ENCODE data around the gene GATA5. TPM values are rescaled to one million over a fixed set of nuclear protein-coding genes. Genes with fewer than 3 reads are reported as not detected.
A peak's percentile ranks its signal among the peaks of the same experiment; 100 is the strongest.

GATA5 gene
- not detected for polyA plus RNA-seq (ENCODE audit: low read depth in 6 of 6)

GRCh38 chr20:62475772-62476055 lies at the start of gene GATA5:
GATA5 (minus strand) TSS chr20:62475995; CDS start chr20:62475521, 474 bp downstream.
- DNase-seq: no peak
- H3K27ac Mint-ChIP-seq: peak within 1 kb of the TSS in 1 of 6 donors; percentile 81
- no peaks in the 10 kb centered on the region for H3K36me3 Mint-ChIP-seq
- H3K4me3 Mint-ChIP-seq: peak within 1 kb of the TSS in 7 of 8 donors; percentile 40 to 84 (median 66)
- H3K27me3 Mint-ChIP-seq: peaks cover 27 to 65% (median 51%) of the 10 kb centered on the region in 3 donors
- peaks cover 10 to 25% (median 16%) of the 10 kb centered on the region in 3 donors for H3K4me1 Mint-ChIP-seq
- no peak for ATAC-seq (ENCODE audit: low read depth in 2 of 2)
- H3K9me3 Mint-ChIP-seq: no peaks in the 10 kb centered on the region

- Mint-ChIP-seq H3K27ac (no peak overlapping the region), H3K36me3 (no peaks in the 10 kb centered on the region), H3K4me3 (no peak overlapping the region), H3K27me3 (peaks cover 19 to 46% (median 40%) of the 10 kb centered on the region in 3 donors), H3K9me3 (no peaks in the 10 kb centered on the region), H3K4me1 (no peaks in the 10 kb centered on the region)
- ATAC-seq (ENCODE audit: low read depth in 2 of 2) (no peak), DNase-seq (no peak)
Observed at GRCh38 chr20:62525014-62525413, 49.2 kb upstream of the GATA5 start.

- H3K27me3 Mint-ChIP-seq: peaks cover 19 to 41% (median 35%) of the 10 kb centered on the region in 3 donors
- H3K27ac Mint-ChIP-seq: no peak overlapping the region
- ATAC-seq (ENCODE audit: low read depth in 2 of 2) (no peak), DNase-seq (no peak)
- no peak overlapping the region for H3K4me3 Mint-ChIP-seq
- H3K4me1 Mint-ChIP-seq: no peaks in the 10 kb centered on the region
- H3K9me3 Mint-ChIP-seq: no peaks in the 10 kb centered on the region
- no peaks in the 10 kb centered on the region for H3K36me3 Mint-ChIP-seq
Observed at GRCh38 chr20:62524505-62524911, 48.7 kb upstream of the GATA5 start.

- H3K27me3 Mint-ChIP-seq: peaks cover 19 to 40% (median 29%) of the 10 kb centered on the region in 3 donors
- ATAC-seq (ENCODE audit: low read depth in 2 of 2): peak; percentile 64 to 76
- no peak overlapping the region for H3K27ac Mint-ChIP-seq
- no peak for DNase-seq
- H3K9me3 Mint-ChIP-seq: no peaks in the 10 kb centered on the region
- peak overlapping the region in 1 of 8 donors; percentile 33 for H3K4me3 Mint-ChIP-seq
- no peaks in the 10 kb centered on the region for H3K4me1 Mint-ChIP-seq
- no peaks in the 10 kb centered on the region for H3K36me3 Mint-ChIP-seq
Observed at GRCh38 chr20:62523473-62524203, 47.8 kb upstream of the GATA5 start.

- no peak overlapping the region for H3K27ac Mint-ChIP-seq
- no peaks in the 10 kb centered on the region for H3K36me3 Mint-ChIP-seq
- no peak overlapping the region for H3K4me3 Mint-ChIP-seq
- H3K4me1 Mint-ChIP-seq: no peaks in the 10 kb centered on the region
- DNase-seq (no peak), ATAC-seq (ENCODE audit: low read depth in 2 of 2) (no peak)
- H3K9me3 Mint-ChIP-seq: no peaks in the 10 kb centered on the region
- H3K27me3 Mint-ChIP-seq: peaks cover 19 to 40% (median 26%) of the 10 kb centered on the region in 3 donors
Observed at GRCh38 chr20:62522748-62523396, 47.1 kb upstream of the GATA5 start.

GRCh38 chr20:62519826-62520225 lies 44.0 kb upstream of the GATA5 start:
- H3K27me3 Mint-ChIP-seq: peaks cover 15 to 47% (median 23%) of the 10 kb centered on the region in 3 donors
- no peak for ATAC-seq (ENCODE audit: low read depth in 2 of 2)
- H3K9me3 Mint-ChIP-seq: no peaks in the 10 kb centered on the region
- no peak overlapping the region for H3K4me3 Mint-ChIP-seq
- no peaks in the 10 kb centered on the region for H3K4me1 Mint-ChIP-seq
- no peak overlapping the region for H3K27ac Mint-ChIP-seq
- H3K36me3 Mint-ChIP-seq: no peaks in the 10 kb centered on the region
- no peak for DNase-seq

GRCh38 chr20:62518911-62519310 lies 43.1 kb upstream of the GATA5 start:
- Mint-ChIP-seq H3K4me3 (no peak overlapping the region), H3K27ac (no peak overlapping the region), H3K4me1 (no peaks in the 10 kb centered on the region), H3K9me3 (no peaks in the 10 kb centered on the region), H3K36me3 (no peaks in the 10 kb centered on the region), H3K27me3 (peaks cover 12 to 55% (median 32%) of the 10 kb centered on the region in 3 donors)
- no peak for ATAC-seq (ENCODE audit: low read depth in 2 of 2)
- no peak for DNase-seq

GRCh38 chr20:62517901-62518610 lies 42.3 kb upstream of the GATA5 start:
- H3K4me3 Mint-ChIP-seq: no peak overlapping the region
- no peaks in the 10 kb centered on the region for H3K9me3 Mint-ChIP-seq

GRCh38 chr20:62517168-62517567 lies 41.4 kb upstream of the GATA5 start:
- Mint-ChIP-seq H3K4me1 (no peaks in the 10 kb centered on the region), H3K4me3 (no peak overlapping the region), H3K27ac (no peak overlapping the region), H3K9me3 (no peaks in the 10 kb centered on the region), H3K36me3 (no peaks in the 10 kb centered on the region), H3K27me3 (peaks cover 6 to 56% (median 43%) of the 10 kb centered on the region in 3 donors)
- ATAC-seq (ENCODE audit: low read depth in 2 of 2) (no peak), DNase-seq (no peak)

More at GRCh38 chr20:62517901-62518610, 42.3 kb upstream of the GATA5 start:
- Mint-ChIP-seq H3K27me3 (peaks cover 7 to 56% (median 41%) of the 10 kb centered on the region in 3 donors), H3K27ac (no peak overlapping the region), H3K4me1 (no peaks in the 10 kb centered on the region), H3K36me3 (no peaks in the 10 kb centered on the region)
- DNase-seq: no peak
- ATAC-seq (ENCODE audit: low read depth in 2 of 2): no peak

- ATAC-seq (ENCODE audit: low read depth in 2 of 2) (no peak), DNase-seq (no peak)
- no peaks in the 10 kb centered on the region for H3K36me3 Mint-ChIP-seq
- H3K27me3 Mint-ChIP-seq: peaks cover 3 to 48% (median 40%) of the 10 kb centered on the region in 3 donors
- H3K27ac Mint-ChIP-seq: no peak overlapping the region
- H3K4me1 Mint-ChIP-seq: no peaks in the 10 kb centered on the region
- H3K4me3 Mint-ChIP-seq: no peak overlapping the region
- H3K9me3 Mint-ChIP-seq: no peaks in the 10 kb centered on the region
Observed at GRCh38 chr20:62516338-62516737, 40.5 kb upstream of the GATA5 start.

GRCh38 chr20:62515826-62516225 lies 40.0 kb upstream of the GATA5 start:
- H3K27me3 Mint-ChIP-seq: peaks cover 0 to 43% (median 35%) of the 10 kb centered on the region in 3 donors
- ATAC-seq (ENCODE audit: low read depth in 2 of 2) (no peak), DNase-seq (no peak)
- H3K9me3 Mint-ChIP-seq: no peaks in the 10 kb centered on the region
- no peaks in the 10 kb centered on the region for H3K36me3 Mint-ChIP-seq
- H3K4me3 Mint-ChIP-seq: no peak overlapping the region
- no peaks in the 10 kb centered on the region for H3K4me1 Mint-ChIP-seq
- no peak overlapping the region for H3K27ac Mint-ChIP-seq

- DNase-seq (no peak), ATAC-seq (ENCODE audit: low read depth in 2 of 2) (no peak)
- H3K27me3 Mint-ChIP-seq: peaks cover 0 to 42% (median 35%) of the 10 kb centered on the region in 3 donors
- H3K27ac Mint-ChIP-seq: no peak overlapping the region
- H3K4me1 Mint-ChIP-seq: no peaks in the 10 kb centered on the region
- H3K36me3 Mint-ChIP-seq: no peaks in the 10 kb centered on the region
- H3K4me3 Mint-ChIP-seq: no peak overlapping the region
- H3K9me3 Mint-ChIP-seq: no peaks in the 10 kb centered on the region
Observed at GRCh38 chr20:62515280-62515679, 39.5 kb upstream of the GATA5 start.

- DNase-seq (no peak), ATAC-seq (ENCODE audit: low read depth in 2 of 2) (no peak)
- Mint-ChIP-seq H3K36me3 (no peaks in the 10 kb centered on the region), H3K4me3 (no peak overlapping the region), H3K4me1 (no peaks in the 10 kb centered on the region), H3K27me3 (peaks cover 0 to 42% (median 35%) of the 10 kb centered on the region in 3 donors), H3K27ac (no peak overlapping the region), H3K9me3 (no peaks in the 10 kb centered on the region)
Observed at GRCh38 chr20:62513991-62514390, 38.2 kb upstream of the GATA5 start.

Measured in naive B cell (primary cell).